Measurements from ENCODE around the gene NDEL1. TPM values are rescaled to one million over a fixed set of nuclear protein-coding genes. Genes with fewer than 3 reads are reported as not detected.

The NDEL1 gene
- total RNA-seq, 2 experiments from 2014 or later: 49.5 to 52.4 TPM

GRCh38 chr17:8490256-8491023 is 54.8 kb downstream of the NDEL1 start:
- POLR2A ChIA-PET: no interaction called here
- CTCF ChIA-PET: no interaction called here

- POLR2A ChIA-PET: no interaction called here
- CTCF ChIA-PET: no interaction called here
These were observed 56.4 kb downstream of the NDEL1 start for GRCh38 chr17:8492121-8492520.

GRCh38 chr17:8494021-8494420 is 58.3 kb downstream of the NDEL1 start:
- CTCF ChIA-PET: no interaction called here
- POLR2A ChIA-PET: no interaction called here

- CTCF ChIA-PET: no interaction called here
- POLR2A ChIA-PET: no interaction called here
These were observed 58.9 kb downstream of the NDEL1 start for GRCh38 chr17:8494506-8495111.

GRCh38 chr17:8496081-8496480 is 60.4 kb downstream of the NDEL1 start:
- ChIA-PET CTCF (no interaction called here), POLR2A (no interaction called here)

GRCh38 chr17:8499171-8499570 is 63.5 kb downstream of the NDEL1 start:
- ChIA-PET CTCF (no interaction called here), POLR2A (no interaction called here)

- ChIA-PET POLR2A (no interaction called here), CTCF (no interaction called here)
These were observed 63.9 kb downstream of the NDEL1 start for GRCh38 chr17:8499614-8500013.

GRCh38 chr17:8500609-8501008 is 64.9 kb downstream of the NDEL1 start:
- POLR2A ChIA-PET: no interaction called here
- CTCF ChIA-PET: no interaction called here

- POLR2A ChIA-PET: no interaction called here
- CTCF ChIA-PET: no interaction called here
These were observed 66.4 kb downstream of the NDEL1 start for GRCh38 chr17:8502126-8502525.

GRCh38 chr17:8503368-8503767 is 67.7 kb downstream of the NDEL1 start:
- CTCF ChIA-PET: no interaction called here
- POLR2A ChIA-PET: no interaction called here

- ChIA-PET POLR2A (no interaction called here), CTCF (no interaction called here)
These were observed 68.1 kb downstream of the NDEL1 start for GRCh38 chr17:8503807-8504206.

GRCh38 chr17:8504460-8505207 is 69.0 kb downstream of the NDEL1 start:
- ChIA-PET POLR2A (no interaction called here), CTCF (interaction anchor here (0.7 kb wide), 1 partner anchor 19 kb away, joined by 3 read pairs; no protein-coding TSS in a partner anchor)

- ChIA-PET POLR2A (no interaction called here), CTCF (no interaction called here)
These were observed 70.5 kb downstream of the NDEL1 start for GRCh38 chr17:8506145-8506544.

GRCh38 chr17:8514801-8515200 is 79.1 kb downstream of the NDEL1 start:
- CTCF ChIA-PET: no interaction called here

More at GRCh38 chr17:8514801-8515200, 79.1 kb downstream of the NDEL1 start:
- POLR2A ChIA-PET: no interaction called here

Other genes with a start within 250 kb of the NDEL1 start
- 1 to 10 TPM; 6.6 to 7.0 TPM for gene BORCS6, start 245.7 kb upstream of the NDEL1 start, total RNA-seq
- gene AURKB, start 225.3 kb upstream of the NDEL1 start, total RNA-seq: 100 to 1,000 TPM; 112 to 117 TPM
- 10 to 100 TPM; 58.7 to 60.7 TPM for gene CTC1, start 187.8 kb upstream of the NDEL1 start, total RNA-seq
- 100 to 1,000 TPM; 191 to 203 TPM for gene PFAS, start 186.6 kb upstream of the NDEL1 start, total RNA-seq
- 10 to 100 TPM; 65.8 to 66.1 TPM for gene RANGRF, start 147.2 kb upstream of the NDEL1 start, total RNA-seq
- 1 to 10 TPM; 3.6 to 4.1 TPM for gene SLC25A35, start 140.5 kb upstream of the NDEL1 start, total RNA-seq
- not detected for gene ARHGEF15, start 125.6 kb upstream of the NDEL1 start, total RNA-seq
- gene ODF4, start 96.0 kb upstream of the NDEL1 start, total RNA-seq: not detected
- 1,000 to 10,000 TPM; 2,480 to 2,528 TPM for gene RPL26, start 52.7 kb upstream of the NDEL1 start, total RNA-seq
- gene RNF222, start 38.1 kb upstream of the NDEL1 start, total RNA-seq: not detected
- 10 to 100 TPM; 11.8 to 13.1 TPM for gene MYH10, start 194.8 kb downstream of the NDEL1 start, total RNA-seq